HepG2 (cell line): ENCODE data around the gene TKFC. TPM values are rescaled to one million over a fixed set of nuclear protein-coding genes. Genes with fewer than 3 reads are reported as not detected.

Experiments
- ARID5B ChIP-seq: IDR thresholded peaks from 2 replicates; pipeline ENCODE4 v1.4.0; 2020; ENCODE audit warnings: mild to moderate bottlenecking, missing genetic modification reagents
- CBX1 ChIP-seq: IDR thresholded peaks from one replicate; pipeline ENCODE4 v1.6.1; 2016; ENCODE audit warnings: antibody characterized with exemption, low read depth
- FOXC1 ChIP-seq: sonication (generic); formaldehyde crosslinking; IDR thresholded peaks from 2 replicates; pipeline ENCODE4 v1.8.0; 2022; ENCODE audit warnings: mild to moderate bottlenecking, missing genetic modification reagents, borderline replicate concordance
- KLF15 ChIP-seq: sonication (generic); formaldehyde crosslinking; IDR thresholded peaks from 2 replicates; pipeline ENCODE4 v1.8.1; 2023; ENCODE audit warnings: borderline replicate concordance, mild to moderate bottlenecking, inconsistent platforms, missing genetic modification reagents, mixed read lengths
- KLF6 ChIP-seq: IDR thresholded peaks from 2 replicates; pipeline ENCODE4 v1.8.0; 2016; ENCODE audit warnings: missing biosample characterization, missing genetic modification reagents
- ONECUT2 ChIP-seq: sonication (generic); formaldehyde crosslinking; IDR thresholded peaks from 2 replicates; pipeline ENCODE4 v1.4.0; 2020; ENCODE audit warnings: missing genetic modification reagents
- TAF1 ChIP-seq: sonication (generic); formaldehyde crosslinking; IDR thresholded peaks from 2 replicates; pipeline ENCODE4 v1.4.0; 2020; ENCODE audit warnings: missing genetic modification reagents
- TARDBP ChIP-seq: sonication (generic); formaldehyde crosslinking; IDR thresholded peaks from 2 replicates; pipeline ENCODE4 v1.8.0; 2022; ENCODE audit warnings: mild to moderate bottlenecking, missing genetic modification reagents
- USF2 ChIP-seq, 2 experiments: sonication (generic) in 1 of 2; formaldehyde crosslinking in 1 of 2; IDR thresholded peaks; 2 replicates each; pipeline versions ENCODE4 v1.5.1 to v1.6.1; 2011 to 2020; ENCODE audit warnings: borderline replicate concordance in 1 of 2, low read depth in 1 of 2, low read length in 1 of 2, mild to moderate bottlenecking in 1 of 2, missing genetic modification reagents in 1 of 2, moderate library complexity in 1 of 2
- ZBTB20 ChIP-seq: sonication (generic); formaldehyde crosslinking; IDR thresholded peaks from 2 replicates; pipeline ENCODE4 v1.8.1; 2023; ENCODE audit warnings: missing genetic modification reagents, low read depth, mild to moderate bottlenecking, borderline replicate concordance
- ZBTB38 ChIP-seq: sonication (generic); formaldehyde crosslinking; IDR thresholded peaks from 2 replicates; pipeline ENCODE4 v1.5.1; 2020; ENCODE audit warnings: mild to moderate bottlenecking, missing genetic modification reagents
- ZNF446 ChIP-seq: sonication (generic); formaldehyde crosslinking; IDR thresholded peaks from 2 replicates; pipeline ENCODE4 v1.5.0; 2020; ENCODE audit warnings: mild to moderate bottlenecking, missing genetic modification reagents
- ZNF784 ChIP-seq: sonication (generic); formaldehyde crosslinking; IDR thresholded peaks from 2 replicates; pipeline ENCODE4 v1.5.1; 2020; ENCODE audit warnings: missing genetic modification reagents, mild to moderate bottlenecking, borderline replicate concordance
- polyA plus RNA-seq, 8 experiments: library from polyadenylated mRNA; depleted of rRNA in 3 of 8; stranded (reverse) in 7 of 8; unstranded in 1 of 8; fragments of >200 nt; fragmentation: Illumina TruSeq in 4 of 8; extraction: Trizol in 4 of 8; gene quantifications; 2 replicates each; pipeline versions ENCODE4 v1.2.1 to v1.2.3, GENCODE V29; 2011 to 2016; ENCODE audit warnings: low read depth in 4 of 8, missing spikeins in 1 of 8, mixed read lengths in 1 of 8; ENCODE audit not compliant: insufficient read depth in 1 of 8
- total RNA-seq, 5 experiments: library from RNA; depleted of rRNA; stranded (reverse); fragments of >200 nt; fragmentation: Illumina TruSeq; extraction: Trizol; gene quantifications; 2 replicates each; pipeline ENCODE4 v1.2.3, GENCODE V29; 2016; ENCODE audit warnings: low read depth in 1 of 5
- TF ChIP-seq, protein P1 (sequence below): sonication (generic); formaldehyde crosslinking; IDR thresholded peaks from 2 replicates; pipeline ENCODE4 v1.5.0; 2020; ENCODE audit warnings: missing genetic modification reagents, mild to moderate bottlenecking, borderline replicate concordance
- TF ChIP-seq, protein P2 (sequence below): sonication (generic); formaldehyde crosslinking; IDR thresholded peaks from 2 replicates; pipeline ENCODE4 v1.4.0; 2020; ENCODE audit warnings: low read depth, missing genetic modification reagents

Gene TKFC
- total and polyA plus RNA-seq, 2 of the 13 experiments (the other 11 are each of a cell fraction or from before 2014, with no cell fraction given) = 147 to 197 TPM

DNA sequence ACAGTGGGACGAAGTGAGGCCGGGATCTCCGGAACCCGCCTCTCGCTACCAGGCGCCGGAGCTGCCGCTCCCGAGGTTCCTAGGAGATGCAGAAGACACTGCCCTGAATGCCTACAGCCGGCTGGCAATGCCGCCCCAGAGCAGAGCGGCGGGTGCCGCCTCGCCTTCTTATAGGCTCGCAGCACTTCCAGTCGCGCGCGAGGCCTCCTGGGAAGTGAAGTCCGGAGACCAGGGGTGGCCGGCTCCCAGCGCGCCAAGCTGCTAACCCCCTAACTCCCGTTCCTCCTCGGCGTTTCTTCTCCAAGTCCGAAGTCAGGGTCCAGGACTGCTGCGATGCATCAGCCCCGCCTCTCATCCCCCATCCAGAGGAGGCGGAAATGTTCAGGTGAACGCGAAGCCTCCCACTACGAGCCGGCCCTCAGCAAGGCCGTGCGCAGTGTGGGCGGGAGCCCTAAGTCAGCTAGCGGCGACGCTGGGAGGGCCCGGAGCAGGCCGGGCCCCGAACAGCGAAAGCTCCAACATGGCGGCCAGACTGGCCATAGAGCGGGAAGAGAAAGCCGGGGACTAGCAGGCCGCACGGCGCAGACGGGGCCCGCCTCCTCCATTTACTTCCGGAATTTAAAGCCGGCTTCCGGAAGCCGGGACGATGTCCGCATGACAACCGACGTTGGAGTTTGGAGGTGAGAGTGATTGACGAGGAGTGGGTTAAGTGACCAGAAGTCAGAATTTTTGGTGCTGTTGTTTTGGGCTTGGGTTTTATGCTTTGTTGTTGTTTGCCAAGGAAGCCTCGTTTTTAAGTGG lies 28.9 kb downstream of the TKFC start, which contains the start of the genes CYB561A3 and TMEM138 (continued):
- TF ChIP-seq ARID5B (CRISPR knock-in tag) (peak; percentile 23; the same call in 1 of the 2 replicates), ZNF446 (CRISPR knock-in tag) (peak; percentile 27; the same call in 1 of the 2 replicates), ZBTB38 (CRISPR knock-in tag) (peak; percentile 56; the same call in 1 of the 2 replicates), FOXC1 (peak; percentile 74), TAF1 (CRISPR knock-in tag) (peak; percentile 81), ZNF784 (CRISPR knock-in tag) (peak; percentile 69), KLF15 (CRISPR knock-in tag) (peak; percentile 90), CBX1 (peak; percentile 38), KLF6 (CRISPR knock-in tag) (no peak; the same call in 1 of the 2 replicates), TARDBP (CRISPR knock-in tag) (peak; percentile 45), ZBTB20 (CRISPR knock-in tag) (0 out of 2 replicates have a peak, but pooled peaks have one; percentile 21), ONECUT2 (CRISPR knock-in tag) (no peak), USF2 (IDR thresholded peaks at IDR 0.05; ENCODE audit: low read depth, low read length) (no peak), USF2 (CRISPR knock-in tag; IDR thresholded peaks at IDR 0.05; ENCODE audit: borderline replicate concordance) (no peak)
- TF ChIP-seq, protein P1, sequence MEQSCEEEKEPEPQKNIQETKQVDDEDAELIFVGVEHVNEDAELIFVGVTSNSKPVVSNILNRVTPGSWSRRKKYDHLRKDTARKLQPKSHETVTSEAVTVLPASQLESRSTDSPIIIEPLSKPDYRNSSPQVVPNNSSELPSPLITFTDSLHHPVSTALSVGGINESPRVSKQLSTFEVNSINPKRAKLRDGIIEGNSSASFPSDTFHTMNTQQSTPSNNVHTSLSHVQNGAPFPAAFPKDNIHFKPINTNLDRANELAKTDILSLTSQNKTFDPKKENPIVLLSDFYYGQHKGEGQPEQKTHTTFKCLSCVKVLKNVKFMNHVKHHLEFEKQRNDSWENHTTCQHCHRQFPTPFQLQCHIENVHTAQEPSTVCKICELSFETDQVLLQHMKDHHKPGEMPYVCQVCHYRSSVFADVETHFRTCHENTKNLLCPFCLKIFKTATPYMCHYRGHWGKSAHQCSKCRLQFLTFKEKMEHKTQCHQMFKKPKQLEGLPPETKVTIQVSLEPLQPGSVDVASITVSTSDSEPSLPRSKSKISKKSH (CRISPR knock-in tag) = peak; percentile 56; the same call in 1 of the 2 replicates
- TF ChIP-seq, protein P2, sequence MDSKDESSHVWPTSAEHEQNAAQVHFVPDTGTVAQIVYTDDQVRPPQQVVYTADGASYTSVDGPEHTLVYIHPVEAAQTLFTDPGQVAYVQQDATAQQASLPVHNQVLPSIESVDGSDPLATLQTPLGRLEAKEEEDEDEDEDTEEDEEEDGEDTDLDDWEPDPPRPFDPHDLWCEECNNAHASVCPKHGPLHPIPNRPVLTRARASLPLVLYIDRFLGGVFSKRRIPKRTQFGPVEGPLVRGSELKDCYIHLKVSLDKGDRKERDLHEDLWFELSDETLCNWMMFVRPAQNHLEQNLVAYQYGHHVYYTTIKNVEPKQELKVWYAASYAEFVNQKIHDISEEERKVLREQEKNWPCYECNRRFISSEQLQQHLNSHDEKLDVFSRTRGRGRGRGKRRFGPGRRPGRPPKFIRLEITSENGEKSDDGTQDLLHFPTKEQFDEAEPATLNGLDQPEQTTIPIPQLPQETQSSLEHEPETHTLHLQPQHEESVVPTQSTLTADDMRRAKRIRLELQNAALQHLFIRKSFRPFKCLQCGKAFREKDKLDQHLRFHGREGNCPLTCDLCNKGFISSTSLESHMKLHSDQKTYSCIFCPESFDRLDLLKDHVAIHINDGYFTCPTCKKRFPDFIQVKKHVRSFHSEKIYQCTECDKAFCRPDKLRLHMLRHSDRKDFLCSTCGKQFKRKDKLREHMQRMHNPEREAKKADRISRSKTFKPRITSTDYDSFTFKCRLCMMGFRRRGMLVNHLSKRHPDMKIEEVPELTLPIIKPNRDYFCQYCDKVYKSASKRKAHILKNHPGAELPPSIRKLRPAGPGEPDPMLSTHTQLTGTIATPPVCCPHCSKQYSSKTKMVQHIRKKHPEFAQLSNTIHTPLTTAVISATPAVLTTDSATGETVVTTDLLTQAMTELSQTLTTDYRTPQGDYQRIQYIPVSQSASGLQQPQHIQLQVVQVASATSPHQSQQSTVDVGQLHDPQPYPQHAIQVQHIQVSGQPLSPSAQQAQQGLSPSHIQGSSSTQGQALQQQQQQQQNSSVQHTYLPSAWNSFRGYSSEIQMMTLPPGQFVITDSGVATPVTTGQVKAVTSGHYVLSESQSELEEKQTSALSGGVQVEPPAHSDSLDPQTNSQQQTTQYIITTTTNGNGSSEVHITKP (CRISPR knock-in tag) = peak; percentile 62
